NCI-H1092 treated with DMSO at 0.1 percent for 48 hours (cell line): Measurements from ENCODE around the gene MICA.
"Not testable (repeated sequence)": the region's sequence is repeated elsewhere in the genome, so short reads cannot be mapped to it uniquely, and the experiment has no call there.

Experiments
- DNase-seq: peaks from one replicate; lab custom pipeline; 2025; lab: John Stamatoyannopoulos, UW

Gene MICA

DNA sequence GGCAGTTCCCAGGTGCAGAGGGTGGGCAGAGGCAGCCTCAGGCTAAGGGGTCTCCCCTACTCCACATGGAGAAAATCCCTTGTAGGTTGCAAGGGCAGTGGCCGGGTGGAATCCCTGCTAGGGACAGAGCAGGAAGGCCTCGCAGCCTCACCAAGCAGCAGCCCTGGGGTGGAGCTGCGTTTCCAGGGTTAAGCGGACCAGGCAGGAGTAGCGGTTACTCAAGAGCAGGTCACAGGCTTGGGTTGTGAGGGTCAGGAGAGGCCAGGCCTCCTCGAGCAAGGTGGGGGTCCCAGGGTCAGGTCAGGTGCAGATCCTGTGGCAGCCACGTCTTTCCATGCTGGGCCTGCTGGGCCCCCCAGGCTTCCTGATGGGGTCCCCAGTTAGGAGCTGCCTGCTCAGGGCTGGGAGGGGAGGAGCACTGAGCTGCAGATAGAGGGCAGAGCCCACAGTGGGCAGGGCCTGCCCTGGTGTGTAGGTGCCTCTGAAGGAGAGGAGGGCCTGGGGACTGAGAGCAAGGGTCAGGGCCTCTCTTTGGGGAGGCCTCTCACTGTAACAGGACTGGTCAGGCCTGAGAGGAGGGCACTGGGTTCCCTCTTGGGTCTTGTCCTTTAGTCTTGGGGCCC, 10.9 kb downstream of the MICA start:
- DNase-seq, result not testable (repeated sequence)

DNA sequence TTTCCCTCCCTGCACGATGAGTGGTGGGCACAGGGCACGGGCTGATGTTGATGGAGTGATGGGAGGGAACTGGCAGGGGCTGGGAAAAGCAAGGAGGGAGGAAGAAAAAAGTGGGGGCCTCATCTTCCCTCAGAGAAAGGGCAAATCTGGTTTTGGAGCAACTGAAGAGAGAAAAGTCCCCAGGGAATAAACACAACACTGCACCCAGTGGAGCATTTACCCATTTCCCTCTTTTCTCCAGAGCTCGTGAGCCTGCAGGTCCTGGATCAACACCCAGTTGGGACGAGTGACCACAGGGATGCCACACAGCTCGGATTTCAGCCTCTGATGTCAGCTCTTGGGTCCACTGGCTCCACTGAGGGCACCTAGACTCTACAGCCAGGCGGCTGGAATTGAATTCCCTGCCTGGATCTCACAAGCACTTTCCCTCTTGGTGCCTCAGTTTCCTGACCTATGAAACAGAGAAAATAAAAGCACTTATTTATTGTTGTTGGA, 11.4 kb downstream of the MICA start:
- DNase-seq, result no peak

DNA sequence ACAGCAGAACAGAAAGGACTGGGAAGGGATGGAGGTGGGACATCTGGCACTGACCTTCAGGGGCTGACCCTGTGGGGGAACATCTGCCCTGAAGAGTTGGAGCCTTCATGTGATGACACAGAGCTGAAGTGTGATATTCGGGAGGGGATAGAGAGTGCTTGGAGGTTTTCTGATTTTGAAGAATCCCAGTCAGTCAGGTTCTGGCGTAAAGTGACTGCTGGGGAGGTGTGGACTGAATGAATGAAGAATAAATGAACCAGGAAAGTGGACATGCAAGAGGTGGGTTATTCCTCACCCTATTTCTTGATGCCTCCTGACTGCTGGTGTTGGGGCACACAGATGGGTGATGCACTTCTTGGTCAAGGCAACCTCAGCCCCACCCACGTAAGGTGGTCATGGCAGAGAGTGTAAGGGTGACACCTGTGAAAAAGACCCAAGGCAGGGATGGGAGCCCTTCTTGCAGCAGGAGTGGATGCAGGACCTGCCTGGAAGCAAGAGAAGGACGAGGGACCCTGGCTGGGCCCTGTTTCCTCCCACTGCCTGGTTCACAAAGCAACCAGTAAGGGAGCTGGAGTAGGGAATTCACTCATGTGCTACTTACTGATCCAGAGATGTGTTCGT, 13.1 kb downstream of the MICA start:
- DNase-seq, result no peak

GRCh38 chr6:31418251-31418650, 14.9 kb downstream of the MICA start:
- no peak for DNase-seq

- DNase-seq, result no peak
Observed at GRCh38 chr6:31419842-31420241, 16.4 kb downstream of the MICA start.

DNA sequence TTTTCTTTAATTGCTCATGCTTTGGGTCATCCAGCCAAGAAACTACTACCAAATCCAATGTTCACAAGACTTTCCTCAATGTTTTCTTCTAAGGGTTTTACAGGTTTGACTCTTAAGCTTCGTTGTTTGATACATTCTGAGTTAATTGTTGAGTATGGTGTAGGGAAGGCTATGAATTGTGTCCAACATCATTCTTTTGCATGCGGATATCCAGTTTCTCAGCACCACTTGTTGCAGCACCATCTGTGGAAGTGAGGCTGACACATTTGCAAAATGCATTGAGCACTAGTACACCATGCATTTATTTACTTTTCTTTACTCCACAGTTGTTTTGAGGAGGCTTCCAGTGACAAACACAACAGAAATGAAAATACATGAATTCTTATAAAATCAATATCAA, 17.2 kb downstream of the MICA start:
- no peak for DNase-seq

- no peak for DNase-seq
Observed at GRCh38 chr6:31422587-31422986, 19.2 kb downstream of the MICA start.

- no peak for DNase-seq
Observed at GRCh38 chr6:31423550-31423949, 20.2 kb downstream of the MICA start.

DNA sequence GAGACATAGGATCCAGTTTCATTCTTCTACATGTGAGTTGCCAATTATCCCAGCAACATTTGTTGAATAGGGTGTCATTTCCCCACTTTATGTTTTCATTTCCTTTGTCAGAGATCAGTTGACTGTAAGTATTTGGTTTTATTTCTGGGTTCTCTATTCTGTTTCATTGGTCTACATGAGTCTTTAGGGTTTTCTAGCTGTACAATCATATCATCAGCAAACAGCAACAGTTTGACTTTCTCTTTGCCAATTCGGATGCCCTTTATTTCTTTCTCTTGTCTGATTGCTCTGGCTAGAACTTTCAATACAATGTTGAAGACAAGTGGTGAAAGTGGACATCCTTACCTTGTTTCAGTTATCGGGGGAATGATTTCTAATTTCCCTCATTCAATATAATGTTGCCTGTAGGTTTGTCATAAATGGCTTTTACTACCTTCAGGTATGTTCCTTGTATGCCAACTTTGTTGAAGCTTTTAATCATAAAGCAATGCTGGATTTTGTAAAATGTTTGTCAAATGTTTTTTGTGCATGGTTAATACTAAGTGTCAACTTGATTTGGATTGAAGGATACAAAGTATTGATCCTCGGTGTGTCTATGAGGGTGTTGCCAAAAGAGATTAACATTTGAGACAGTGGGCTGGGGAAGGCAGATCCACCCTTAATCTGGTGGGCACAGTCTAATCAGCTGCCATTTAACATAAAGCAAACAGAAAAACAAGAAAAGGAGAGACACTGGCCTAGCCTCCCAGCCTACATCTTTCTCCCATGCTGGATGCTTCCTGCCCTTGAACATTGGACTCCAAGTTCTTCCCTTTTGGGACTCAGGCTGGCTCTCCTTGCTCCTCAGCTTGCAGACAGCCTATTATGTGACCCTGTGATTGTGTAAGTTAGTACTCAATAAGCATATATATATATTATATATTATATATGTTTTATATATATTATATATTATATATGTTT, 23.3 kb downstream of the MICA start:
- DNase-seq, result no peak

- no peak for DNase-seq
Observed at GRCh38 chr6:31430449-31430848, 27.1 kb downstream of the MICA start.

- not testable (repeated sequence) for DNase-seq
Observed at GRCh38 chr6:31435051-31435450, 31.7 kb downstream of the MICA start.

GRCh38 chr6:31438222-31438621, 34.8 kb downstream of the MICA start:
- no peak for DNase-seq

- DNase-seq, result no peak
Observed at GRCh38 chr6:31438677-31439076, 35.3 kb downstream of the MICA start.

- no peak for DNase-seq
Observed at GRCh38 chr6:31441365-31442267, 38.2 kb downstream of the MICA start.

- no peak for DNase-seq
Observed at GRCh38 chr6:31446481-31446880, 43.1 kb downstream of the MICA start.

- not testable (repeated sequence) for DNase-seq
Observed at GRCh38 chr6:31446999-31447789, 43.8 kb downstream of the MICA start.

DNA sequence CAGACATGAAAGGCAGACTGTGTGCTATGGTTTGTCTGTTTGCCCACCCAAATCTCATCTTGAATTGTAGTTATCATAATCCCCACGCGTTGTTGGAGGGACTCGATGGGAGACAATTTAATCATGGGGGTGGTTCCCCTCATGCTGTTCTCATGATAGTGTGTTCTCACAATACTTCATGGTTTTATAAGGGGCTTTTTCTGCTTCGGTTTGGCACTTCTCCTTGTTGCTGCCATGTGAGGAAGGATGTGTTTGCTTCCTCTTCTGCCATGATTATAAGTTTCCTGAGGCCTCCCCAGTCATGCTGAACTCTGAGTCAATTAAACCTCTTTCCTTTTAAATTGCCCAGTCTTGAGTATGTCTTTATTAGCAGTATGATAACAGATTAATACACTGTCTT, 47.4 kb downstream of the MICA start:
- DNase-seq, result no peak

- DNase-seq, result no peak
Observed at GRCh38 chr6:31452859-31453258, 49.5 kb downstream of the MICA start.

- DNase-seq, result no peak
Observed at GRCh38 chr6:31453259-31453658, 49.9 kb downstream of the MICA start.

DNA sequence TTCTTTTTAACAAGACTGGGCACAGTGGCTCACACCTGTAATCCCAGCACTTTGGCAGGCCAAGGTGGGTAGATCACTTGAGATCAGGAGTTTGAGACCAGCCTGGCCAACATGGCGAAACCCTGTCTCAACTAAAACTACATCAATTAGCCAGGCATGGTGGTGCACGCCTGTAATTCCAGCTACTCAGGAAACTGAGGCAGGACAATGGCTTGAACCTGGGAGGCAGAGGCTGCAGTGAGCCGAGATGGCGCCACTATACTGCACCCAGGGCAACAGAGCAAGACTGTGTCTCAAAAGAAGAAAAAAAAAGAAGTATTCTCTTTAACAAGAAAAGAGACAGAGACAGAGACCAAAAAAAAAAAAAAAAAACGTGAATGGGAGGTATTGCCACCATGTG, 56.5 kb downstream of the MICA start:
- DNase-seq, result not testable (repeated sequence)
